ENCODE results near the gene ELK3.
A peak's percentile ranks its signal among the peaks of the same experiment; 100 is the strongest.

The ELK3 gene

DNA sequence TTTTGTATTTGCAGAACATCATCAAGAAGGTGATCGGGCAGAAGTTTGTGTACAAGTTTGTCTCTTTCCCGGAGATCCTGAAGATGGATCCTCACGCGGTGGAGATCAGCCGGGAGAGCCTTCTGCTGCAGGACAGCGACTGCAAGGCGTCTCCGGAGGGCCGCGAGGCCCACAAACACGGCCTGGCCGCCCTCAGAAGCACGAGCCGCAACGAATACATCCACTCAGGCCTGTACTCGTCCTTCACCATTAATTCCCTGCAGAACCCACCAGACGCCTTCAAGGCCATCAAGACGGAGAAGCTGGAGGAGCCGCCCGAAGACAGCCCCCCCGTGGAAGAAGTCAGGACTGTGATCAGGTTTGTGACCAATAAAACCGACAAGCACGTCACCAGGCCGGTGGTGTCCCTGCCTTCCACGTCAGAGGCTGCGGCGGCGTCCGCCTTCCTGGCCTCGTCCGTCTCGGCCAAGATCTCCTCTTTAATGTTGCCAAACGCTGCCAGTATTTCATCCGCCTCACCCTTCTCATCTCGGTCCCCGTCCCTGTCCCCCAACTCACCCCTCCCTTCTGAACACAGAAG lies 52.8 kb downstream of the ELK3 start:
- peaks cover 2 to 11% of the 10 kb centered on the region in 2 donors for H3K36me3 ChIP-seq (ENCODE audit: control insufficient read depth in 2 of 2, insufficient read depth in 2 of 2, low read length in 2 of 2)
- H3K27ac ChIP-seq (ENCODE audit: low read length): no peak overlapping the region
- no peak overlapping the region for H3K9ac ChIP-seq (ENCODE audit: low read length in 2 of 2)
- H3K27me3 ChIP-seq (ENCODE audit: control insufficient read depth in 1 of 2, insufficient read depth in 2 of 2, low read length in 2 of 2): no peaks in the 10 kb centered on the region
- peaks cover 15% of the 10 kb centered on the region for H3K4me1 ChIP-seq (ENCODE audit: control insufficient read depth, insufficient read depth, low read length)
- H3K4me3 ChIP-seq (ENCODE audit: low read length in 2 of 2): no peak overlapping the region
- no peaks in the 10 kb centered on the region for H3K9me3 ChIP-seq (ENCODE audit: control insufficient read depth in 2 of 2, low read length in 2 of 2)

DNA sequence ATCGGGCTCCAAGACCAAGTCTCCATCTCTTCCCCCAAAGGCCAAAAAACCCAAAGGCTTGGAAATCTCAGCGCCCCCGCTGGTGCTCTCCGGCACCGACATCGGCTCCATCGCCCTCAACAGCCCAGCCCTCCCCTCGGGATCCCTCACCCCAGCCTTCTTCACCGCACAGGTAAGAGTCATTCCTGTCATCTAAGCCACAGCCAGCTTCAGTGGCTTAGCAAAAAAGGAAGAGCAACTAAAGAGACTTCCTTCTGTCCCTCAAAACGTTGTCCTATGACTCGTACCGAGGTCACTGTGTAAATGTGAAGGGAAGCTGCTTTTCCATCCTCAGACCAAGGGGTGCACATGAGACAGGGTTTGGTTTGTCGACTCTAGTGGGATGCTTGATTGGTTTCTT lies 53.4 kb downstream of the ELK3 start:
- H3K9me3 ChIP-seq (ENCODE audit: control insufficient read depth in 2 of 2, low read length in 2 of 2): no peaks in the 10 kb centered on the region
- H3K27ac ChIP-seq (ENCODE audit: low read length): no peak overlapping the region
- no peaks in the 10 kb centered on the region for H3K27me3 ChIP-seq (ENCODE audit: control insufficient read depth in 1 of 2, insufficient read depth in 2 of 2, low read length in 2 of 2)
- peaks cover 2 to 11% of the 10 kb centered on the region in 2 donors for H3K36me3 ChIP-seq (ENCODE audit: control insufficient read depth in 2 of 2, insufficient read depth in 2 of 2, low read length in 2 of 2)
- H3K4me1 ChIP-seq (ENCODE audit: control insufficient read depth, insufficient read depth, low read length): peaks cover 10% of the 10 kb centered on the region
- no peak overlapping the region for H3K9ac ChIP-seq (ENCODE audit: low read length in 2 of 2)
- no peak overlapping the region for H3K4me3 ChIP-seq (ENCODE audit: low read length in 2 of 2)

DNA sequence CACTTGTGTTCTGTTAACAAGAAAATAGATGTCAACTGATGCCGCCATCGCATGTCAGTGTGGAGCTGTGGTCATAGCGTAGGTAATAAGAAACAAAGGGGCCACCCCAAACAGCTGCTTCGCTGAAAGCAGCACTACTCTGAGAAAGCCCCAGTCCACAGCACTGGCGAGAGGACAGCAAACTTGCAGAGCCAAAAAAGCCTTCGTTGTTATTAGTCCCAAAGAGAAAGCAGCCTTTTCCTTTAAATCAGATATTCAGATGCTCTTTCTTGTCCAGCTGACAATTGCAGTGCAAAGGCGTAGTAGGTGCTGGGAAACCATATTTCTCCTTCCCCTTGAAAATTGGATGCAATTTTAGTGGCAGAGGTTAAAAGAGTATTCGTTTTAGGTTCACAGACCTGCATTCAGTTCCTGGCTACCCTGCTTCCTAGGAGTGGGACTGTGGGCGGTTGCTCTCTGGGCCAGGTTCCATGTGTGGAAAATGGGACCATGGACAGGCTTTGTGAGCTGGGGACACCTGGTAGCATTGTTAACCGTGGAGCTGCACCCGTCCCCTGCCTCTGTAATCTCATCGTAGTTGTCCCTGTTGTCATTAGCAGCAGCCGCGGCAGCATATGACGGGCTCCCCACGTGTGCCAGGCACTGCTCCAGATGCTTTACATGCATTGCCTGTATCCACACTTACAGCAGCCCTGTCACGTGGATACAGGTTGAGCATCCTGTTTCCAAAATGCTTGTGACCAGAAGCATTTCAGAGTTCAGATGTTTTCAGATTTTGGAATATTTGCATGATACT lies 54.2 kb downstream of the ELK3 start:
- peaks cover 2 to 11% of the 10 kb centered on the region in 2 donors for H3K36me3 ChIP-seq (ENCODE audit: control insufficient read depth in 2 of 2, insufficient read depth in 2 of 2, low read length in 2 of 2)
- no peak overlapping the region for H3K9ac ChIP-seq (ENCODE audit: low read length in 2 of 2)
- H3K9me3 ChIP-seq (ENCODE audit: control insufficient read depth in 2 of 2, low read length in 2 of 2): no peaks in the 10 kb centered on the region
- no peak overlapping the region for H3K27ac ChIP-seq (ENCODE audit: low read length)
- no peak overlapping the region for H3K4me3 ChIP-seq (ENCODE audit: low read length in 2 of 2)
- peaks cover 6% of the 10 kb centered on the region for H3K4me1 ChIP-seq (ENCODE audit: control insufficient read depth, insufficient read depth, low read length)
- no peaks in the 10 kb centered on the region for H3K27me3 ChIP-seq (ENCODE audit: control insufficient read depth in 1 of 2, insufficient read depth in 2 of 2, low read length in 2 of 2)

DNA sequence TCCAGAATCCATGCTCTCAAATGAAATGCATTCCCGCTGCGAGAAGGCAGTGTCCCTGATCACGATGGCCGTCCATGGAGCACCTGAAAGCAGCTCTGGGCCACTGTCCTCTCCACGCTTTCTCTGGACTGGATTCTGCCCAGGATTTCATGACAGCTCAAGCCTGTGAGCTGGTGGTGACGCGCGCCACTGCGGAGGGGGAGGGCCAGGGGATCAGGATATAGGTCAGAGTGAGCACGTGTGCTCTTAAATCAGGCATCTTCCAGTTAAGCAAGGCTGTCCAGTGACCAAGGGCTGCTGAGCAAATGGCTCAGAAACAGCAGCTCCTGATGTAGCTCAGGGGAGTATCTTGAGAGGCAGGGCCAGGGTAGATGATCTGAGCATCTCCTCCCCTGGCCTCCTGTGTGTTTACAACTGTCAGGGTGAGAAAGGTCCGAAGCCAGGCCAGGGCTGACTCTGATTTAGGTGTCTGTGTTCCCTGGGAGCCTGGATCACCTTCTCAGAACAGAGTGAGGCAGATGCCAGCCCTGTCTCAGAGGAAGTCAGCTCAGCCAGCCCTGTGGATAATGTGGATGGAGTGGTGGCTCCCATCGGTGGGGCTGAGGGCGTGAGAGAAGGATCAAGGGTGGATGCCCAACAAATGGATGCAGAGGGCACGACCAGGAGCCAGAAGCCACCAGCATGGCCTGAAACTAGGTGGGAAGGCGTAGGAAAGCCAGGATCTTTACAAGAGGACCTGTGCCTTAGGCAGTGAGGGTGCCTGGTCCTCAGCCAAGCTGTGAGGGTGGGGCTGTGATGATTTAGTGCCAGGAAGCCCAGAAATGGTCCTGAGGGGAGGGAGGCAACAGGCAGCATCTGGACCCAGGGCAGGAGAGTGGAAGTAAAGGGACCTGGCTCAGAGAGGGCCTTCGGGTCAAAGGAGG lies 55.3 kb downstream of the ELK3 start:
- Histone ChIP-seq H3K9me3 (ENCODE audit: control insufficient read depth in 2 of 2, low read length in 2 of 2) (no peaks in the 10 kb centered on the region), H3K9ac (ENCODE audit: low read length in 2 of 2) (no peak overlapping the region), H3K27me3 (ENCODE audit: control insufficient read depth in 1 of 2, insufficient read depth in 2 of 2, low read length in 2 of 2) (no peaks in the 10 kb centered on the region), H3K4me3 (ENCODE audit: low read length in 2 of 2) (no peak overlapping the region), H3K36me3 (ENCODE audit: control insufficient read depth in 2 of 2, insufficient read depth in 2 of 2, low read length in 2 of 2) (peaks cover 2 to 11% of the 10 kb centered on the region in 2 donors), H3K27ac (ENCODE audit: low read length) (no peak overlapping the region), H3K4me1 (ENCODE audit: control insufficient read depth, insufficient read depth, low read length) (peaks cover 8% of the 10 kb centered on the region)

DNA sequence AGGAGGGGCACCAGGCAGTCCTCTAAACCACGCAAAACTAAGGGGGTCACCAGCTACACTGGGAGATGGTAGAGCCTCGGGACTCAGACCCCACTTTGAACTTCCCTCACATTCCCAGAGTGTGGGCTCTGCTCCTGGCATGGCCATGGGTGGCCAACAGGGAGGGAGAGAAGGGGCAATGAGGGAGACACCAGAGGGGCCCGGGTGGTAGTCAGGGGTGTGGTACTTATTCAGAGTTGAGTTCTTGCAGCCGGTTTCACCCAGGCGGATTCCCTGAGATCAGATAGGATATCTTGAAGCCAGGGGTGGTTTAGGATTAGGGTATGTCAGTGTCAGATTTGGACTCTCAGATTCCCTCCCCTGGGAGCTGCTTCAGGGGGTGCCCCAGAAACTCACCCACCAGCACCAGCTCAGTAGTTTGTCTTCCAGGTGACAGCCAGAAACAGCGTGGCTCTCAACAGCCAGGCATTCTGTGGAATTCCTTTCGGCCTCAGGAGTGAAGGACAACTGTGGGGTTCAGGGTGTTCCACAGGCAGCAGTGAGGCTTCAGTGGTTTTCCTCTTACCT lies 56.0 kb downstream of the ELK3 start:
- H3K9me3 ChIP-seq (ENCODE audit: control insufficient read depth in 2 of 2, low read length in 2 of 2): no peaks in the 10 kb centered on the region
- H3K36me3 ChIP-seq (ENCODE audit: control insufficient read depth in 2 of 2, insufficient read depth in 2 of 2, low read length in 2 of 2): peaks cover 2 to 11% of the 10 kb centered on the region in 2 donors
- H3K9ac ChIP-seq (ENCODE audit: low read length in 2 of 2): no peak overlapping the region
- H3K27ac ChIP-seq (ENCODE audit: low read length): no peak overlapping the region
- no peaks in the 10 kb centered on the region for H3K27me3 ChIP-seq (ENCODE audit: control insufficient read depth in 1 of 2, insufficient read depth in 2 of 2, low read length in 2 of 2)
- H3K4me1 ChIP-seq (ENCODE audit: control insufficient read depth, insufficient read depth, low read length): peaks cover 13% of the 10 kb centered on the region
- no peak overlapping the region for H3K4me3 ChIP-seq (ENCODE audit: low read length in 2 of 2)

DNA sequence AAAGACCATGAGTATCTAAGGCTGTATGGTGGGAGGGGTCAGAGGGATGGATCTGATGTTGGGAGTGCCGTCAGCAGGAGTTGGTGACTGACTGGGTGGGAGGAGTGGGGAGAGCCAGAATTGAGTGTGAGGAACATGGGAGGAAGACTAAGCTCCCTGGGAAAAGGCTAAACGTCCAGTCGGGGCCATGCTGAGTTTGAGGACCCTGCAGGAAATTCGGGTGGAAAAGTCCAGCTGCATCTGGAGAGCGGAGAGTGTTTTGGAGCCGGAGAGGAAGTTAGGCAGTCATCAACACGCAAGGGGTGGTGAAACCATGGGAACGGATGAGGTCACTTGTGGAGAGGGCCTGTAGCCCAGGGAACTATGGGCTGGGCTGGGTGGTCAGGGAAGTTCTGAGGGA lies 60.9 kb downstream of the ELK3 start:
- H3K4me3 ChIP-seq (ENCODE audit: low read length in 2 of 2): peak overlapping the region in 1 of 2 donors; percentile 35
- H3K4me1 ChIP-seq (ENCODE audit: control insufficient read depth, insufficient read depth, low read length): peaks cover 24% of the 10 kb centered on the region
- peaks cover 0 to 4% of the 10 kb centered on the region in 2 donors for H3K36me3 ChIP-seq (ENCODE audit: control insufficient read depth in 2 of 2, insufficient read depth in 2 of 2, low read length in 2 of 2)
- no peak overlapping the region for H3K9ac ChIP-seq (ENCODE audit: low read length in 2 of 2)
- no peaks in the 10 kb centered on the region for H3K9me3 ChIP-seq (ENCODE audit: control insufficient read depth in 2 of 2, low read length in 2 of 2)
- no peaks in the 10 kb centered on the region for H3K27me3 ChIP-seq (ENCODE audit: control insufficient read depth in 1 of 2, insufficient read depth in 2 of 2, low read length in 2 of 2)
- H3K27ac ChIP-seq (ENCODE audit: low read length): peak overlapping the region; percentile 49

DNA sequence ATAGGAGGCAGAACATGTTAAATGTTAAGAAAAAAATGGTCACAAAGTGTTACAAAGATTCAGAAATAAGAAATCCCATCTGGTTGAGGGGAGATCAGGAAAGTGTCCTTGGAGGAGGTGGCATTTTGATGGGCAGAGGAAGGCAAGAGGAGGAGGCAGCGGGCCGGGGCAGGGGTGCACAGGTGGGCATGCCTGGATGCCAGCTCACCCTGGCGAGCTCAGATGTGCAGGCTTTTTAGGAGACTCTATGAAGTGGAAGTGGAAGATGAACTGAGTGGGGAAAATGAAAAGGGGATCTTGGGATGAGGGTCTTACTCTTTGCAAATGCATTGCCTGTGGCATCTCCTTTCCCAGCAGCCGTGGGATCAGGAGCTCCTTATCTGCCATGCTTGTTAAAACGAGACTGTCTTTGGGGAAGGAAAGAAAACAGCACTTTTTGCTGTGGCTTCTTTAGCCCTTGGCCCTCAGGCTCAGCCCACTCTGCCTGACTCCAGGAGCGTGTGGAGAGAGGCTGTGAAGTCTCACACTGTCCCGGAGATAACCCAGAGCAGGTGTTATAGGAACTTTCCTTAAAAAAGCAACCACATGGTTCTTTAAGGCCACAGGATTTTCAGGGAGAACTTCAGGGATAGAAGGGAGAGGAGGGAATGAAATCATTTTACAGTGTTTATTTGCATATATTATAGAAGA lies 62.6 kb downstream of the ELK3 start:
- peaks cover 24% of the 10 kb centered on the region for H3K4me1 ChIP-seq (ENCODE audit: control insufficient read depth, insufficient read depth, low read length)
- peaks cover 0 to 6% of the 10 kb centered on the region in 2 donors for H3K36me3 ChIP-seq (ENCODE audit: control insufficient read depth in 2 of 2, insufficient read depth in 2 of 2, low read length in 2 of 2)
- no peak overlapping the region for H3K9ac ChIP-seq (ENCODE audit: low read length in 2 of 2)
- peak overlapping the region; percentile 55 for H3K27ac ChIP-seq (ENCODE audit: low read length)
- H3K27me3 ChIP-seq (ENCODE audit: control insufficient read depth in 1 of 2, insufficient read depth in 2 of 2, low read length in 2 of 2): no peaks in the 10 kb centered on the region
- no peaks in the 10 kb centered on the region for H3K9me3 ChIP-seq (ENCODE audit: control insufficient read depth in 2 of 2, low read length in 2 of 2)
- H3K4me3 ChIP-seq (ENCODE audit: low read length in 2 of 2): no peak overlapping the region

DNA sequence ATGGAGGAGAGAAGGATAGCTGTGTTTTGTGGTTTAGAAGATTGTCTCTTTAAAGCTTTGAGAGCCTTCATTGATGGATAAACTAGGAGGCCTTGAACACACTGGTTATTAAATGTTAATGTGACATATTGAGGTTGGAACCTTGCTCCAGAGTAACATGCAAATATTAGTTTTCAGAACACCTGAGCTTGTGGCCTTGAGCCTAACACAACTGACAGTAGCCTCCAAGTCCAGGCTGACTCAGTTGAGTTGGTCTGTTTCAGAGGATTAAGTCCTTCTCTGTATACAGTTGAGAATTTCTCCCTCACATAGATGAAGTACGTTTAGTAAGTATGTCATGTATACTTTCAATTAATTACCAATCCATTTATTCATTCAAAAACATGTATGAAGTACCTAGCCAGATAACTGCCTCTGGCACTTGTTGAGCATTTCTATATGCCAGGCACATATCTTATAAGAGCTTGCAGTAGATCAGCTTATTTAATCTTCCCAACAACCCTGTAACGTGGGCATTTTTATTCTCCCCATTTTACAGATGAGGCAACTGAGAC lies 63.5 kb downstream of the ELK3 start:
- Histone ChIP-seq H3K9ac (ENCODE audit: low read length in 2 of 2) (no peak overlapping the region), H3K36me3 (ENCODE audit: control insufficient read depth in 2 of 2, insufficient read depth in 2 of 2, low read length in 2 of 2) (peaks cover 0 to 6% of the 10 kb centered on the region in 2 donors), H3K4me1 (ENCODE audit: control insufficient read depth, insufficient read depth, low read length) (peaks cover 24% of the 10 kb centered on the region), H3K27ac (ENCODE audit: low read length) (peak overlapping the region; percentile 55), H3K27me3 (ENCODE audit: control insufficient read depth in 1 of 2, insufficient read depth in 2 of 2, low read length in 2 of 2) (no peaks in the 10 kb centered on the region), H3K9me3 (ENCODE audit: control insufficient read depth in 2 of 2, low read length in 2 of 2) (no peaks in the 10 kb centered on the region), H3K4me3 (ENCODE audit: low read length in 2 of 2) (no peak overlapping the region)

DNA sequence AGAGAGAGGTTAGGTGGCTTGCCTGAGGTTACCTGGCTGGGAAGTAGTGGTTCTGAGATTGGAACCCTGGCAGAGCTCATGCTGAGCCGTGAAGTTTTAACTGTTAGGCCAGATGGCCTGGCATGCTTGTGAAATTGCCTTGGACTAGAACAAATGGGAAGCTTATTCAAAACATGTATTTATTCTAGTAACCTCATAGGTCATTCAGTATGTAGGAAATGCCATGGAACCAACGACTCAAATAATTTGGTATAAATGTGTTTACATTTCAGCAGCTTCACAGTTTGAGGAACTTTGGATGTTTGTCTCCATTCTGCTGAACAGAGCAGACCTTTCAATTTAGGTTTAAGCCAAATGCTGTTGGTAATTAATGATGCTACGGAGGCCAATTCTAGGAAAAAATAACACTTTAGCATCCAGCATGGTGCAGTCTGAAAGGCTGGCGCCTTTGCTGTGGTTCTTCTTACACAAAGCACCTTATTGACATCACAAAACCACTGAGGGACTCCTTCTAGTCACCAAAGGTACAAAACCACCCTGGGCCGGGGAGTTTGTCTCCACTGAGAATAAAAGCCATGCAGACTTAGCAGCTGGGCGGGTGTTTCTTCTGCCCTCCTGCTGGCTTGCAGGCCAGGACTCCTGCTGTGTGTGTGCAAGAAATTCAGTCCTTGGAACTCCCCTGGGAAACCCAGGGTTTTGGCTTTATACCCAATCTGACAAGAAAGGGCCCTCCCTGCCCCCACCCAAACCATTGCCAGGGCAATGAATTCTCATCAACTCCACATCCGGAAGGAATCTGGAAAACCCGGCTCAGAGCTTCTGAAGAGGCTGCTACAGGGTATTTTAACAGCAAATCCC lies 64.2 kb downstream of the ELK3 start:
- Histone ChIP-seq H3K9ac (ENCODE audit: low read length in 2 of 2) (no peak overlapping the region), H3K36me3 (ENCODE audit: control insufficient read depth in 2 of 2, insufficient read depth in 2 of 2, low read length in 2 of 2) (peaks cover 0 to 6% of the 10 kb centered on the region in 2 donors), H3K4me3 (ENCODE audit: low read length in 2 of 2) (no peak overlapping the region), H3K27me3 (ENCODE audit: control insufficient read depth in 1 of 2, insufficient read depth in 2 of 2, low read length in 2 of 2) (no peaks in the 10 kb centered on the region), H3K4me1 (ENCODE audit: control insufficient read depth, insufficient read depth, low read length) (peaks cover 24% of the 10 kb centered on the region), H3K27ac (ENCODE audit: low read length) (peak overlapping the region; percentile 55), H3K9me3 (ENCODE audit: control insufficient read depth in 2 of 2, low read length in 2 of 2) (no peaks in the 10 kb centered on the region)

All from stomach smooth muscle (tissue), 2 donors.